ENCODE data around the gene ZNF91.

DNA sequence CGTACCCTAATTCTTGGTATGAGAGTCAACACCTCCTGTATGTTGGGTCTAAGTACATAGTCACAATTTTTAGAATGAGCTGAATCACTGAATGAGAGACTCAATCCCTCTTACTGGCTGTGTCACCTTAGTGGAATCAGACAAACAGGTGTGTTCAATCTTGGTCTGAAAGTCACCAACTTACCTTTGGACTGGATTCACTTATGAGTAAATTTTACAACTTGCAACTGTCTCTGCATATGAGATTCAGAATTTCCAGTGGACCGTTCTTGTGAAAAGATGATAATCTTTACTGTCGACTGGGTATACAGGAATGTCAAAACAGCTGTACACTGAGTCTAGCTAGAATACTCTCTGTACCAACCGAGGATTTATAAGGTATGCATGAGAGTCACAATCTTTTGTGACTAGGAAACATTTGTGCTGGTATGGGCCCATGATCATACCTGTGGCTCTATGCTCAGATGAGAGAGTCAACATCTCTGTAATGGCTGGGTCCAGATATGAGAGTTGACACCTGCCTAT is 5.9 kb upstream of the ZNF91 start:
- TF ChIP-seq, protein P1, sequence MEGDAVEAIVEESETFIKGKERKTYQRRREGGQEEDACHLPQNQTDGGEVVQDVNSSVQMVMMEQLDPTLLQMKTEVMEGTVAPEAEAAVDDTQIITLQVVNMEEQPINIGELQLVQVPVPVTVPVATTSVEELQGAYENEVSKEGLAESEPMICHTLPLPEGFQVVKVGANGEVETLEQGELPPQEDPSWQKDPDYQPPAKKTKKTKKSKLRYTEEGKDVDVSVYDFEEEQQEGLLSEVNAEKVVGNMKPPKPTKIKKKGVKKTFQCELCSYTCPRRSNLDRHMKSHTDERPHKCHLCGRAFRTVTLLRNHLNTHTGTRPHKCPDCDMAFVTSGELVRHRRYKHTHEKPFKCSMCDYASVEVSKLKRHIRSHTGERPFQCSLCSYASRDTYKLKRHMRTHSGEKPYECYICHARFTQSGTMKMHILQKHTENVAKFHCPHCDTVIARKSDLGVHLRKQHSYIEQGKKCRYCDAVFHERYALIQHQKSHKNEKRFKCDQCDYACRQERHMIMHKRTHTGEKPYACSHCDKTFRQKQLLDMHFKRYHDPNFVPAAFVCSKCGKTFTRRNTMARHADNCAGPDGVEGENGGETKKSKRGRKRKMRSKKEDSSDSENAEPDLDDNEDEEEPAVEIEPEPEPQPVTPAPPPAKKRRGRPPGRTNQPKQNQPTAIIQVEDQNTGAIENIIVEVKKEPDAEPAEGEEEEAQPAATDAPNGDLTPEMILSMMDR (IDR thresholded peaks at IDR 0.05) = no peak
- no peak for TF ChIP-seq ZFX (IDR thresholded peaks at IDR 0.05; ENCODE audit: borderline replicate concordance)

Measured in 22Rv1 (cell line).